Spinal cord (tissue), 10 donors: Measurements from ENCODE around the gene LCNL1. TPM values are rescaled to one million over a fixed set of nuclear protein-coding genes. Genes with fewer than 3 reads are reported as not detected.

Experiments used
- DNase-seq, 6 donors: peaks; one replicate each; pipeline versions ENCODE4 v3.0.0 to v3.0.0-alpha.2; 2013 to 2015; ENCODE audit warnings: low spot score in 6 of 6, low read depth in 4 of 6
- H3K27ac ChIP-seq: one replicate; pipeline ENCODE4 v1.5.1; 2013; ENCODE audit warnings: low read depth, low read length, control low read depth
- H3K27me3 ChIP-seq: one replicate; pipeline ENCODE4 v1.6.1; 2013; ENCODE audit warnings: low read length; ENCODE audit not compliant: control insufficient read depth, insufficient read depth
- H3K36me3 ChIP-seq: one replicate; pipeline ENCODE4 v1.6.1; 2013; ENCODE audit warnings: low read length; ENCODE audit not compliant: control insufficient read depth, insufficient read depth
- H3K4me1 ChIP-seq: one replicate; pipeline ENCODE4 v1.6.1; 2013; ENCODE audit warnings: low read length; ENCODE audit not compliant: control insufficient read depth, insufficient read depth
- H3K4me3 ChIP-seq: one replicate; pipeline ENCODE4 v1.5.1; 2013; ENCODE audit warnings: low read depth, low read length, control low read depth
- H3K9me3 ChIP-seq: one replicate; pipeline ENCODE4 v1.6.1; 2013; ENCODE audit warnings: low read length; ENCODE audit not compliant: control insufficient read depth, insufficient read depth
- WGBS: methylation state at CpG from one replicate; pipeline ENCODE4 v1.1.5; 2013; ENCODE audit warnings: missing lambda C conversion rate; ENCODE audit not compliant: insufficient coverage; 5-methylcytosine and 5-hydroxymethylcytosine counted together
- polyA plus RNA-seq, 2 donors: library from polyadenylated mRNA; unstranded; fragments of 120-200 nt; gene quantifications; one replicate each; pipeline ENCODE4 v1.2.1, GENCODE V29; 2013; ENCODE audit not compliant: insufficient read length in 2 of 2
- total RNA-seq, 2 donors: library from RNA; depleted of rRNA in 1 of 2; stranded (reverse); fragments of 120-200 nt in 1 of 2; fragments of >200 nt in 1 of 2; gene quantifications; one replicate each; pipeline versions ENCODE4 v1.2.3 to v1.2.4, GENCODE V29; 2013 to 2014
- donor health status: healthy.

Gene LCNL1
- total and polyA plus RNA-seq, 4 donors, result 2.3 to 54.0 (median 14.5) TPM

GRCh38 chr9:136958898-136959850 lies 23.6 kb upstream of the LCNL1 start:
- H3K27me3 ChIP-seq, result no peaks in the 10 kb centered on the region
- 76% methylated on average over 26 of the region's 28 CpGs for WGBS
- H3K27ac ChIP-seq, result peak overlapping the region; percentile 61
- H3K4me3 ChIP-seq, result no peak overlapping the region
- peaks cover 21% of the 10 kb centered on the region for H3K4me1 ChIP-seq
- no peaks in the 10 kb centered on the region for H3K36me3 ChIP-seq
- DNase-seq, result no peak
- no peaks in the 10 kb centered on the region for H3K9me3 ChIP-seq

GRCh38 chr9:136960212-136960937 lies 22.4 kb upstream of the LCNL1 start:
- Histone ChIP-seq H3K4me1 (peaks cover 24% of the 10 kb centered on the region), H3K9me3 (no peaks in the 10 kb centered on the region), H3K4me3 (no peak overlapping the region), H3K27me3 (no peaks in the 10 kb centered on the region), H3K27ac (peak overlapping the region; percentile 61), H3K36me3 (no peaks in the 10 kb centered on the region)
- WGBS, result 87% methylated on average over 15 of the region's 19 CpGs
- DNase-seq, result no peak

- Histone ChIP-seq H3K27ac (peak overlapping the region; percentile 15), H3K4me3 (no peak overlapping the region), H3K36me3 (no peaks in the 10 kb centered on the region), H3K27me3 (no peaks in the 10 kb centered on the region), H3K4me1 (peaks cover 27% of the 10 kb centered on the region), H3K9me3 (no peaks in the 10 kb centered on the region)
- WGBS, result 81% methylated on average over 15 of the region's 15 CpGs
- no peak for DNase-seq
These were observed 21.9 kb upstream of the LCNL1 start for GRCh38 chr9:136960938-136961275.

- no peaks in the 10 kb centered on the region for H3K36me3 ChIP-seq
- no peaks in the 10 kb centered on the region for H3K27me3 ChIP-seq
- 63% methylated on average over 16 of the region's 23 CpGs for WGBS
- peak in 1 of 6 donors; percentile 66 for DNase-seq
- H3K4me1 ChIP-seq, result peaks cover 32% of the 10 kb centered on the region
- H3K27ac ChIP-seq, result peak overlapping the region; percentile 40
- H3K4me3 ChIP-seq, result no peak overlapping the region
- no peaks in the 10 kb centered on the region for H3K9me3 ChIP-seq
These were observed 21.3 kb upstream of the LCNL1 start for GRCh38 chr9:136961279-136962065.

- 97% methylated on average over 6 of the region's 9 CpGs for WGBS
- Histone ChIP-seq H3K4me3 (no peak overlapping the region), H3K27me3 (no peaks in the 10 kb centered on the region), H3K4me1 (peaks cover 33% of the 10 kb centered on the region), H3K9me3 (no peaks in the 10 kb centered on the region), H3K27ac (no peak overlapping the region), H3K36me3 (no peaks in the 10 kb centered on the region)
- DNase-seq, result no peak
These were observed 20.6 kb upstream of the LCNL1 start for GRCh38 chr9:136962163-136962562.

- H3K27ac ChIP-seq, result no peak overlapping the region
- H3K9me3 ChIP-seq, result no peaks in the 10 kb centered on the region
- WGBS, result 75% methylated on average over 11 of the region's 11 CpGs
- H3K36me3 ChIP-seq, result no peaks in the 10 kb centered on the region
- no peak for DNase-seq
- peaks cover 33% of the 10 kb centered on the region for H3K4me1 ChIP-seq
- no peak overlapping the region for H3K4me3 ChIP-seq
- no peaks in the 10 kb centered on the region for H3K27me3 ChIP-seq
These were observed 20.0 kb upstream of the LCNL1 start for GRCh38 chr9:136962701-136963248.

- H3K36me3 ChIP-seq, result no peaks in the 10 kb centered on the region
- no peaks in the 10 kb centered on the region for H3K27me3 ChIP-seq
- H3K4me1 ChIP-seq, result peaks cover 33% of the 10 kb centered on the region
- 83% methylated on average over 15 of the region's 15 CpGs for WGBS
- H3K27ac ChIP-seq, result no peak overlapping the region
- H3K4me3 ChIP-seq, result no peak overlapping the region
- DNase-seq, result no peak
- no peaks in the 10 kb centered on the region for H3K9me3 ChIP-seq
These were observed 19.5 kb upstream of the LCNL1 start for GRCh38 chr9:136963341-136963740.

- no peak overlapping the region for H3K27ac ChIP-seq
These were observed 19.0 kb upstream of the LCNL1 start for GRCh38 chr9:136963751-136964150.

GRCh38 chr9:136964171-136964689 lies 18.6 kb upstream of the LCNL1 start:
- H3K27me3 ChIP-seq, result no peaks in the 10 kb centered on the region
- H3K36me3 ChIP-seq, result no peaks in the 10 kb centered on the region
- WGBS, result 71% methylated on average over 20 of the region's 22 CpGs
- peaks cover 32% of the 10 kb centered on the region for H3K4me1 ChIP-seq
- H3K4me3 ChIP-seq, result no peak overlapping the region
- DNase-seq, result no peak
- H3K9me3 ChIP-seq, result no peaks in the 10 kb centered on the region
- H3K27ac ChIP-seq, result no peak overlapping the region

More at GRCh38 chr9:136963751-136964150, 19.0 kb upstream of the LCNL1 start:
- Histone ChIP-seq H3K27me3 (no peaks in the 10 kb centered on the region), H3K36me3 (no peaks in the 10 kb centered on the region), H3K4me1 (peaks cover 33% of the 10 kb centered on the region), H3K4me3 (no peak overlapping the region), H3K9me3 (no peaks in the 10 kb centered on the region)
- 66% methylated on average over 6 of the region's 12 CpGs for WGBS
- DNase-seq, result no peak
